IMR-90 (cell line): ENCODE data around the gene PC. TPM values are rescaled to one million over a fixed set of nuclear protein-coding genes. Genes with fewer than 3 reads are reported as not detected.

ENCODE experiments used
- ATAC-seq: fragments of 200-7000 bp; cut with Tn5 transposase; 2 replicates; pipeline ENCODE4 v1.9.1; 2020; ENCODE audit warnings: low read depth, mild to moderate bottlenecking, moderate library complexity
- BruUV-seq: library from RNA; stranded (reverse); fragments of 400-500 nt; replicated peaks from 2 replicates; lab custom pipeline; 2021; lab: Mats Ljungman, UMichigan
- CTCF ChIA-PET: fragments of 300-600 bp; formaldehyde crosslinking; extraction: SDS; loops from one replicate; lab custom pipeline; 2021; ENCODE audit warnings: antibody characterized with exemption; lab: Yijun Ruan, JAX
- POLR2A ChIA-PET: fragments of 300-600 bp; sonication (Branson Sonifier 250); formaldehyde crosslinking; loops from one replicate; lab custom pipeline; 2022; ENCODE audit warnings: antibody characterized with exemption; ENCODE audit not compliant: unreplicated experiment; lab: Charles Lee
- DNase-seq: peaks from one replicate; pipeline ENCODE4 v3.0.0; 2013
- H2AFZ ChIP-seq: replicated peaks from 2 replicates; pipeline ENCODE3; 2013; ENCODE audit warnings: low read length, mild to moderate bottlenecking; ENCODE audit not compliant: poor library complexity
- H2AK5ac ChIP-seq: 2 replicates; pipeline ENCODE4 v1.6.1; 2013; ENCODE audit warnings: low read depth, low read length, inconsistent platforms
- H2AK9ac ChIP-seq: replicated peaks from 2 replicates; pipeline ENCODE3; 2013; ENCODE audit warnings: mild to moderate bottlenecking, low read depth, low read length, moderate library complexity; ENCODE audit not compliant: poor library complexity
- H2BK120ac ChIP-seq: 2 replicates; pipeline ENCODE4 v1.6.1; 2013; ENCODE audit warnings: low read depth, low read length, inconsistent platforms
- H2BK15ac ChIP-seq: 3 replicates; pipeline ENCODE4 v1.6.1; 2013; ENCODE audit warnings: low read depth, low read length, inconsistent platforms
- H2BK20ac ChIP-seq: 2 replicates; pipeline ENCODE4 v1.6.1; 2013; ENCODE audit warnings: low read depth, mild to moderate bottlenecking, inconsistent platforms, low read length, moderate library complexity
- H2BK5ac ChIP-seq: 2 replicates; pipeline ENCODE4 v1.6.1; 2013; ENCODE audit warnings: mild to moderate bottlenecking, low read depth, low read length, inconsistent platforms; ENCODE audit not compliant: poor library complexity, severe bottlenecking
- H3K14ac ChIP-seq: replicated peaks from 2 replicates; pipeline ENCODE4 v1.6.1; 2013; ENCODE audit warnings: low read depth, low read length, inconsistent platforms
- H3K18ac ChIP-seq: 2 replicates; pipeline ENCODE4 v1.6.1; 2013; ENCODE audit warnings: low read depth, low read length, control low read depth
- H3K23ac ChIP-seq: 2 replicates; pipeline ENCODE4 v1.6.1; 2013; ENCODE audit warnings: low read depth, low read length, inconsistent platforms
- H3K27ac ChIP-seq: 2 replicates; pipeline ENCODE4 v1.5.1; 2013; ENCODE audit warnings: mild to moderate bottlenecking, control low read depth, low read length; ENCODE audit not compliant: insufficient read depth
- H3K27me3 ChIP-seq: 2 replicates; pipeline ENCODE4 v1.6.1; 2013; ENCODE audit warnings: low read length; ENCODE audit not compliant: control insufficient read depth, insufficient read depth
- H3K36me3 ChIP-seq: 2 replicates; pipeline ENCODE4 v1.6.1; 2013; ENCODE audit warnings: low read length, mixed read lengths; ENCODE audit not compliant: control insufficient read depth, insufficient read depth
- H3K4ac ChIP-seq: 2 replicates; pipeline ENCODE4 v1.6.1; 2013; ENCODE audit warnings: low read depth, low read length, inconsistent platforms
- H3K4me1 ChIP-seq: 2 replicates; pipeline ENCODE4 v1.6.1; 2013; ENCODE audit warnings: low read length, mixed read lengths; ENCODE audit not compliant: control insufficient read depth, insufficient read depth
- H3K4me2 ChIP-seq: 2 replicates; pipeline ENCODE4 v1.6.1; 2013; ENCODE audit warnings: low read depth, mild to moderate bottlenecking, control low read depth, low read length, moderate library complexity
- H3K4me3 ChIP-seq: 2 replicates; pipeline ENCODE4 v1.5.1; 2013; ENCODE audit warnings: low read depth, mild to moderate bottlenecking, control low read depth, low read length, moderate library complexity; ENCODE audit not compliant: insufficient read depth
- H3K56ac ChIP-seq: 2 replicates; pipeline ENCODE4 v1.6.1; 2013; ENCODE audit warnings: low read length, inconsistent platforms; ENCODE audit not compliant: insufficient read depth; ENCODE audit errors: extremely low read depth
- H3K79me1 ChIP-seq, 2 experiments: 2 replicates each; pipeline ENCODE4 v1.6.1; 2013; ENCODE audit warnings: low read length in 2 of 2, inconsistent platforms in 1 of 2, low read depth in 1 of 2
- H3K9ac ChIP-seq: 2 replicates; pipeline ENCODE4 v1.6.1; 2013; ENCODE audit warnings: low read depth, low read length, control low read depth
- H3K9me1 ChIP-seq: 2 replicates; pipeline ENCODE4 v1.6.1; 2013; ENCODE audit warnings: low read length, inconsistent platforms; ENCODE audit not compliant: insufficient read depth
- H3K9me3 ChIP-seq: 2 replicates; pipeline ENCODE4 v1.6.1; 2013; ENCODE audit warnings: low read length; ENCODE audit not compliant: control insufficient read depth, insufficient read depth
- H4K20me1 ChIP-seq: 2 replicates; pipeline ENCODE4 v1.6.1; 2013; ENCODE audit warnings: low read length, inconsistent platforms; ENCODE audit not compliant: insufficient read depth
- H4K5ac ChIP-seq: 2 replicates; pipeline ENCODE4 v1.6.1; 2013; ENCODE audit warnings: mild to moderate bottlenecking, low read depth, low read length, control low read depth
- H4K8ac ChIP-seq, 2 experiments: 2 replicates each; pipeline ENCODE4 v1.6.1; 2013; ENCODE audit warnings: low read depth in 2 of 2, low read length in 2 of 2, control low read depth in 1 of 2, inconsistent platforms in 1 of 2
- H4K91ac ChIP-seq: 2 replicates; pipeline ENCODE4 v1.6.1; 2013; ENCODE audit warnings: low read depth, low read length, inconsistent platforms; ENCODE audit not compliant: insufficient read depth
- BHLHE40 ChIP-seq: fragments of 150-350 bp; IDR thresholded peaks from 2 replicates; pipeline ENCODE4 v1.6.1; 2016; ENCODE audit warnings: mild to moderate bottlenecking, low read depth, low read length
- CEBPB ChIP-seq: IDR thresholded peaks from 2 replicates; pipeline ENCODE4 v1.6.1; 2012; ENCODE audit warnings: low read depth, low read length, improper control_type of control experiment
- CHD1 ChIP-seq: IDR thresholded peaks from 2 replicates; pipeline ENCODE4 v1.6.1; 2012; ENCODE audit warnings: low read depth, low read length, improper control_type of control experiment
- FOS ChIP-seq: fragments of 150-350 bp; IDR thresholded peaks from 2 replicates; pipeline ENCODE4 v1.6.1; 2016; ENCODE audit warnings: low read depth, low read length
- MAFK ChIP-seq: IDR thresholded peaks from 2 replicates; pipeline ENCODE4 v1.6.1; 2012; ENCODE audit warnings: low read depth, low read length, improper control_type of control experiment
- MAZ ChIP-seq: IDR thresholded peaks from 2 replicates; pipeline ENCODE4 v1.6.1; 2012; ENCODE audit warnings: low read depth, mild to moderate bottlenecking, low read length, improper control_type of control experiment, moderate library complexity, borderline replicate concordance
- MXI1 ChIP-seq: IDR thresholded peaks from 2 replicates; pipeline ENCODE4 v1.6.1; 2012; ENCODE audit warnings: low read depth, mild to moderate bottlenecking, low read length, moderate library complexity, borderline replicate concordance
- NFE2L2 ChIP-seq: fragments of 150-350 bp; IDR thresholded peaks from 2 replicates; pipeline ENCODE4 v1.6.1; 2016; ENCODE audit warnings: low read depth, mild to moderate bottlenecking, low read length
- POLR2A ChIP-seq: IDR thresholded peaks from 2 replicates; pipeline ENCODE4 v1.6.1; 2012; ENCODE audit warnings: mild to moderate bottlenecking, low read depth, low read length
- RAD21 ChIP-seq: IDR thresholded peaks from 2 replicates; pipeline ENCODE4 v1.6.1; 2012; ENCODE audit warnings: low read length, improper control_type of control experiment
- RCOR1 ChIP-seq: IDR thresholded peaks from 2 replicates; pipeline ENCODE4 v1.6.1; 2012; ENCODE audit warnings: mild to moderate bottlenecking, low read length, improper control_type of control experiment; ENCODE audit not compliant: insufficient replicate concordance
- RFX5 ChIP-seq: IDR thresholded peaks from 2 replicates; pipeline ENCODE4 v1.8.0; 2012; ENCODE audit warnings: low read depth, mild to moderate bottlenecking, low read length, moderate library complexity
- SMC3 ChIP-seq: fragments of 150-350 bp; IDR thresholded peaks from 2 replicates; pipeline ENCODE4 v1.6.1; 2016; ENCODE audit warnings: low read depth, mild to moderate bottlenecking, antibody characterized with exemption, low read length, moderate library complexity
- WGBS, 2 experiments: methylation state at CpG; one replicate each; pipeline versions ENCODE4 v1.1.5 to v1.1.7; 2013; ENCODE audit warnings: missing lambda C conversion rate in 2 of 2; ENCODE audit not compliant: insufficient read length in 1 of 2; ENCODE audit errors: extremely low coverage in 2 of 2; 5-methylcytosine and 5-hydroxymethylcytosine counted together
- dilution Hi-C: fragments of 300-500 bp; cut with HindIII; formaldehyde crosslinking; loops from one replicate; pipeline ENCODE4 v1.14.3; 2018; ENCODE audit warnings: low sequenced_read_pairs; ENCODE audit not compliant: unreplicated experiment
- in situ Hi-C: fragments of 300-500 bp; cut with MboI; formaldehyde crosslinking; loops from 3 replicates; pipeline ENCODE4 v1.14.3; 2019; ENCODE audit warnings: low sequenced_read_pairs, inconsistent platforms, mixed read lengths
- intact Hi-C: fragments of 100-400 bp; cut with micrococcal nuclease; formaldehyde crosslinking; loops from 2 replicates; pipeline ENCODE4 v1.10.0; 2022
- polyA plus RNA-seq, 3 experiments: library from polyadenylated mRNA; depleted of rRNA; stranded (reverse); fragments of >200 nt; gene quantifications; 2 replicates each; pipeline ENCODE4 v1.2.3, GENCODE V29; 2012; ENCODE audit warnings: low replicate concordance in 1 of 3
- total RNA-seq: library from RNA; depleted of rRNA; stranded (reverse); fragments of >200 nt; gene quantifications from 2 replicates; pipeline ENCODE4 v1.2.3, GENCODE V29; 2012
- TF ChIP-seq, protein P1 (sequence below): fragments of 150-350 bp; IDR thresholded peaks from 2 replicates; pipeline ENCODE4 v1.6.1; 2017; ENCODE audit warnings: mild to moderate bottlenecking, antibody characterized with exemption, low read length, low read depth
- TF ChIP-seq, protein P2 (sequence below): conservative IDR thresholded peaks from 2 replicates; pipeline ENCODE4 v1.5.1; 2012; ENCODE audit warnings: mild to moderate bottlenecking, low read depth, low read length, improper control_type of control experiment

Gene PC
- total and polyA plus RNA-seq, 2 of the 4 experiments (the other 2 are of a cell fraction): 13.6 to 15.7 TPM

DNA sequence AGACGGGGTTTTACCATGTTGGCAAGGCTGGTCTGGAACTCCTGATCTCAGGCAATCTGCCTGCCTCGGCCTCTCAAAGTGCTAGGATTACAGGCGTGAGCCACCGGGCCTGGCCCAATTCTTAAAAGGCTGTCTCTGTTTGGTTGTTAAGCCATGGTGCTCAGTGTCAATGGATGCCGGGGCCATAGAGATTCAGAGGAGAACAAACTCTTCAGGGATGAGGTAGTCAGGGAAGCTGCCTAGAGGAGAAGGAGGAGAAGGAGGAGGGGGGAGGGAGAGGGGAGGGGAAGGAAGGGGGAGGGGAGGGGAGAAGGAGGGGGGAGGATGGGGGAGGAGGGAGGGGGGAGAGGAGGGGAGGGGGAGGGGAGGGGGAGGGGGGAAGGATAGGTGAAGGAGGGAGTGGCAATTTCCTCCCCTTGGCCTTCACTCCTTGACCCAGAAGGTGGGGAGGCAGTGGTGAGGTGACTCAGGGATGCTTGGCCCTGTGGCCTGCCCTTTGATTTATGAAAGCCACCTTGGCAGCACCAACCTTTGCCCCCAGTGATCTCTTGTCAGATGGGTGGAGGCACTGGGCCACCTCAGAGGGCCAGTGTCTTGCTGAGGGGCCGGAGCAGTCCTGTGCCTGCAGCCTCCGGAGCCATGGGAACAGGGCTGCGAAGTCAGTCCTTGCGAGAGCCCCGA, 16.7 kb upstream of the PC start, which contains the start of gene C11orf86:
TSS of gene C11orf86 (plus strand) at position 581 of the 681 bp plus-strand sequence. CDS start at position 640, 59 bp downstream.
- Histone ChIP-seq H3K4ac (peak within 1 kb of the TSS; percentile 37), H2BK15ac (peak within 1 kb of the TSS; percentile 70; the same call in 2 of the 3 replicates), H4K5ac (peak within 1 kb of the TSS; percentile 78), H4K8ac (peak within 1 kb of the TSS; percentile 61 to 78), H3K4me2 (no peak within 1 kb of the TSS), H2BK20ac (peak within 1 kb of the TSS; percentile 74), H3K27me3 (no peaks in the 10 kb centered on the region), H2AK9ac (peak within 1 kb of the TSS; percentile 94), H4K20me1 (peaks cover 3% of the 10 kb centered on the region; the same call in 1 of the 2 replicates), H4K91ac (peak within 1 kb of the TSS; percentile 72), H3K36me3 (no peaks in the 10 kb centered on the region), H3K9me3 (peaks cover 12% of the 10 kb centered on the region), H3K27ac (peak within 1 kb of the TSS; percentile 57; the same call in 1 of the 2 replicates), H2AK5ac (peak within 1 kb of the TSS; percentile 93), H3K9ac (no peak within 1 kb of the TSS; the same call in 1 of the 2 replicates), H3K4me3 (no peak within 1 kb of the TSS), H3K56ac (no peak within 1 kb of the TSS), H3K79me1 (no peaks in the 10 kb centered on the region), H2BK5ac (peak within 1 kb of the TSS; percentile 31), H3K23ac (no peak within 1 kb of the TSS), H2BK120ac (peak within 1 kb of the TSS; percentile 64), H3K4me1 (peaks cover 25% of the 10 kb centered on the region), H3K18ac (peak within 1 kb of the TSS; percentile 60; the same call in 1 of the 2 replicates), H3K9me1 (peaks cover 13% of the 10 kb centered on the region), H2AFZ (peak within 1 kb of the TSS; percentile 8), H3K14ac (no peak within 1 kb of the TSS)
- intact Hi-C loops (loop anchor here (5.0 kb wide), 2 partner anchors 118 to 133 kb away; partner anchors contain the start of genes LRFN4 and RCE1), dilution Hi-C loops (no loop called here), in situ Hi-C loops (loop anchor here (5.0 kb wide), 1 partner anchor 283 kb away; no protein-coding TSS in a partner anchor)
- CTCF ChIA-PET: interaction anchor here (0.6 to 0.7 kb wide), 2 partner anchors 88 to 133 kb away, joined by 3 read pairs; no protein-coding TSS in a partner anchor
- DNase-seq: no peak
- BruUV-seq: no TSS peak
- 88% methylated on average over 6 of the region's 10 CpGs; no CpG with 5 or more reads in 1 of the 2 experiments for WGBS, 2 experiments
- POLR2A ChIA-PET: no interaction called here
- ATAC-seq: no peak
- TF ChIP-seq POLR2A: no peak
- TF ChIP-seq RCOR1: no peak
- TF ChIP-seq MXI1: no peak
- TF ChIP-seq MAZ: no peak
- no peak for TF ChIP-seq MAFK
- TF ChIP-seq RFX5: no peak
- TF ChIP-seq, protein P1, sequence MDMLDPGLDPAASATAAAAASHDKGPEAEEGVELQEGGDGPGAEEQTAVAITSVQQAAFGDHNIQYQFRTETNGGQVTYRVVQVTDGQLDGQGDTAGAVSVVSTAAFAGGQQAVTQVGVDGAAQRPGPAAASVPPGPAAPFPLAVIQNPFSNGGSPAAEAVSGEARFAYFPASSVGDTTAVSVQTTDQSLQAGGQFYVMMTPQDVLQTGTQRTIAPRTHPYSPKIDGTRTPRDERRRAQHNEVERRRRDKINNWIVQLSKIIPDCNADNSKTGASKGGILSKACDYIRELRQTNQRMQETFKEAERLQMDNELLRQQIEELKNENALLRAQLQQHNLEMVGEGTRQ: no peak
- no peak for TF ChIP-seq NFE2L2
- TF ChIP-seq BHLHE40: no peak
- no peak for TF ChIP-seq FOS
- TF ChIP-seq, protein P2, sequence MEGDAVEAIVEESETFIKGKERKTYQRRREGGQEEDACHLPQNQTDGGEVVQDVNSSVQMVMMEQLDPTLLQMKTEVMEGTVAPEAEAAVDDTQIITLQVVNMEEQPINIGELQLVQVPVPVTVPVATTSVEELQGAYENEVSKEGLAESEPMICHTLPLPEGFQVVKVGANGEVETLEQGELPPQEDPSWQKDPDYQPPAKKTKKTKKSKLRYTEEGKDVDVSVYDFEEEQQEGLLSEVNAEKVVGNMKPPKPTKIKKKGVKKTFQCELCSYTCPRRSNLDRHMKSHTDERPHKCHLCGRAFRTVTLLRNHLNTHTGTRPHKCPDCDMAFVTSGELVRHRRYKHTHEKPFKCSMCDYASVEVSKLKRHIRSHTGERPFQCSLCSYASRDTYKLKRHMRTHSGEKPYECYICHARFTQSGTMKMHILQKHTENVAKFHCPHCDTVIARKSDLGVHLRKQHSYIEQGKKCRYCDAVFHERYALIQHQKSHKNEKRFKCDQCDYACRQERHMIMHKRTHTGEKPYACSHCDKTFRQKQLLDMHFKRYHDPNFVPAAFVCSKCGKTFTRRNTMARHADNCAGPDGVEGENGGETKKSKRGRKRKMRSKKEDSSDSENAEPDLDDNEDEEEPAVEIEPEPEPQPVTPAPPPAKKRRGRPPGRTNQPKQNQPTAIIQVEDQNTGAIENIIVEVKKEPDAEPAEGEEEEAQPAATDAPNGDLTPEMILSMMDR: no peak
- no peak for TF ChIP-seq RAD21
- no peak for TF ChIP-seq CEBPB
- TF ChIP-seq CHD1: no peak
- TF ChIP-seq SMC3: no peak
